AG10803 (cell line): Measurements from ENCODE around the gene OPHN1.
A peak's percentile ranks its signal among the peaks of the same experiment; 100 is the strongest.
"Not testable (repeated sequence)": the region's sequence is repeated elsewhere in the genome, so short reads cannot be mapped to it uniquely, and the experiment has no call there.

ENCODE experiments used
- DNase-seq: peaks from one replicate; pipeline ENCODE4 v3.0.0; 2010; ENCODE audit warnings: low read depth
- H3K4me3 ChIP-seq: 2 replicates; pipeline ENCODE4 v1.5.1; 2011; ENCODE audit warnings: mild to moderate bottlenecking, low read length, control low read depth
- CTCF ChIP-seq: conservative IDR thresholded peaks from 2 replicates; pipeline ENCODE4 v1.5.1; 2011; ENCODE audit warnings: mild to moderate bottlenecking, low read length, control low read depth, inconsistent platforms

Gene OPHN1

GRCh38 chrX:68072041-68072440, 361.3 kb downstream of the OPHN1 start:
- TF ChIP-seq CTCF: no peak

GRCh38 chrX:68070119-68070518, 363.2 kb downstream of the OPHN1 start:
- H3K4me3 ChIP-seq, DNase-seq: not testable (repeated sequence)

More at GRCh38 chrX:68072041-68072440, 361.3 kb downstream of the OPHN1 start:
- no peak overlapping the region for H3K4me3 ChIP-seq
- DNase-seq: no peak

GRCh38 chrX:68061206-68061535, 372.1 kb downstream of the OPHN1 start:
- DNase-seq: no peak
- no peak for TF ChIP-seq CTCF
- no peak overlapping the region for H3K4me3 ChIP-seq

GRCh38 chrX:68060506-68061205, 372.6 kb downstream of the OPHN1 start:
- H3K4me3 ChIP-seq: no peak overlapping the region
- no peak for TF ChIP-seq CTCF
- DNase-seq: peak; percentile 47

DNA sequence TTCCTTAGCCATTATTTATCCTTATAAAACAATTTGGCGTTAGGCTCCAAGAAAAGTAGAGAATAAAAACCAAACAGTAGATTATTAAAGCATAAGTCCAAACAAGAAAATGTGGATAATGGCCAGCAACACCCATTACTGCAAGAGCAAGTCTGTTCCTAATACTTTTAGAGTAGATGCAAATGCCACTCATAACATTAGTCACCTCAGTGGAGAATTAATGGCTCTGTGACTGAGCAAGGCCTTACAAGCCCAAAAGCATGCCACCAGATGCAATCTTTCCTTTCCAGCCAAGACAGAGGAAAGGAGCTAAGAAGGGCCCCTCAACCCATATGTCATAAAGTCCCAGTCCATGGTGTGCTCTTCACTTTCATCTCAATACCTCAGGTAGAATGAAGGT, 373.8 kb downstream of the OPHN1 start:
- H3K4me3 ChIP-seq: no peak overlapping the region
- DNase-seq: peak; percentile 58
- no peak for TF ChIP-seq CTCF

- DNase-seq: no peak
- no peak for TF ChIP-seq CTCF
- no peak overlapping the region for H3K4me3 ChIP-seq
These were observed 383.8 kb downstream of the OPHN1 start for GRCh38 chrX:68049466-68049865.

DNA sequence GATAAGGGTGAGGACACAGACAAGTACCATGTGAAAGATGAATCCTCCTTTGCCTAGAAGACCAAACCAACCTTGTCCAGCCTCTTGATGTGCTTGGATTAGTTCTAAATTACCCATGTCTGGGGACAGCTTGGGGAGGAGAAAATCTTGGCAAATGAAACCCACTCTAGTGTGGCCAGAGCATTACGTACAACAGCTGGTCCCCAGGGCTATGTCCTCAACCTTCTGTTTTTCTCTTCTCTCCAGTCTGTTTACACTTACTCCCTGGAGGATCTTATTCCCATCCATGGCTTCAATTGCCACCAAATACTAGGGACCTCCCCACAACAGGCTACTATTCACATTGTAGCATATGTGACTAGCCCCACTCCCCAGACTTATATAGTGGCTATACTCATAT, 384.5 kb downstream of the OPHN1 start:
- DNase-seq: no peak
- no peak for TF ChIP-seq CTCF
- H3K4me3 ChIP-seq: no peak overlapping the region

- no peak overlapping the region for H3K4me3 ChIP-seq
- peak; percentile 19 for DNase-seq
- no peak for TF ChIP-seq CTCF
These were observed 388.2 kb downstream of the OPHN1 start for GRCh38 chrX:68045008-68045577.
